A549 (cell line): ENCODE data around the gene MLH3. TPM values are rescaled to one million over a fixed set of nuclear protein-coding genes. Genes with fewer than 3 reads are reported as not detected.

Source experiments
- ATAC-seq, 2 experiments: fragments of 200-7000 bp in 1 of 2; fragments of >200 bp in 1 of 2; cut with Nextera tagmentation in 1 of 2; cut with Tn5 transposase in 1 of 2; 3 replicates each; pipeline versions ENCODE4 v1.8.0 to v1.9.1; 2018 to 2020; ENCODE audit warnings: mild to moderate bottlenecking in 1 of 2, moderate library complexity in 1 of 2
- CTCF ChIA-PET: fragments of 300-600 bp; sonication (Branson Sonifier 250); formaldehyde crosslinking; extraction: SDS; loops from one replicate; lab custom pipeline; 2021; ENCODE audit warnings: antibody characterized with exemption, inconsistent platforms; lab: Yijun Ruan, JAX
- POLR2A ChIA-PET: fragments of 350-600 bp; formaldehyde crosslinking; extraction: SDS; loops from one replicate; lab custom pipeline; 2021; ENCODE audit warnings: antibody characterized with exemption, inconsistent platforms; lab: Yijun Ruan, JAX
- DNase-seq, 2 experiments: peaks; one replicate each; pipeline versions ENCODE4 v3.0.0 to v3.0.0-alpha.2; 2011 to 2016; ENCODE audit warnings: low read depth in 1 of 2, low spot score in 1 of 2
- FAIRE-seq: peaks from 2 replicates; lab custom pipeline; 2011; peaks lifted over from hg19 to GRCh38; lab: Jason Lieb, UNC
- H3K27ac ChIP-seq, 2 experiments: fragments of >200 bp; sonication (Bioruptor Twin); formaldehyde crosslinking; 3 replicates each; pipeline ENCODE4 v1.5.1; 2016 to 2017
- H3K4me1 ChIP-seq: fragments of >200 bp; sonication (Bioruptor Twin); formaldehyde crosslinking; 3 replicates; pipeline ENCODE4 v1.6.1; 2016
- H3K4me2 ChIP-seq: fragments of >200 bp; sonication (Bioruptor Twin); formaldehyde crosslinking; 3 replicates; pipeline ENCODE4 v1.6.1; 2016
- H3K4me3 ChIP-seq: fragments of >200 bp; sonication (Bioruptor Twin); formaldehyde crosslinking; 3 replicates; pipeline ENCODE4 v1.5.1; 2016
- H3K9me3 ChIP-seq: fragments of >200 bp; sonication (Bioruptor Twin); formaldehyde crosslinking; 3 replicates; pipeline ENCODE4 v1.6.1; 2016
- BHLHE40 ChIP-seq: IDR thresholded peaks from 2 replicates; pipeline ENCODE4 v1.6.1; 2012; ENCODE audit warnings: low read depth, low read length, inconsistent platforms
- CBX2 ChIP-seq: fragments of 200-600 bp; sonication (generic); IDR thresholded peaks from 2 replicates; pipeline ENCODE4 v1.6.1; 2016; ENCODE audit warnings: low read depth, mild to moderate bottlenecking, borderline replicate concordance
- CHD2 ChIP-seq: fragments of 150-350 bp; IDR thresholded peaks from 2 replicates; pipeline ENCODE4 v1.6.1; 2014; ENCODE audit warnings: low read length; ENCODE audit not compliant: partially characterized antibody
- EHF ChIP-seq: fragments of 250-450 bp; sonication (Bioruptor Pico); IDR thresholded peaks from 2 replicates; pipeline ENCODE4 v1.5.0; 2020; ENCODE audit warnings: mild to moderate bottlenecking
- ELK1 ChIP-seq: fragments of 150-350 bp; IDR thresholded peaks from 2 replicates; pipeline ENCODE4 v1.6.1; 2014; ENCODE audit warnings: low read depth, mild to moderate bottlenecking, low read length
- EP300 ChIP-seq, 2 experiments: fragments of >200 bp; sonication (Bioruptor Twin); formaldehyde crosslinking; IDR thresholded peaks; 2 replicates in 1 of 2; 3 replicates in 1 of 2; pipeline ENCODE4 v1.6.1; 2016 to 2017
- ESRRA ChIP-seq: fragments of 150-350 bp; IDR thresholded peaks from 2 replicates; pipeline ENCODE4 v1.6.1; 2014; ENCODE audit warnings: mild to moderate bottlenecking, low read length, borderline replicate concordance
- FOSB ChIP-seq: fragments of 250-450 bp; sonication (Bioruptor Pico); IDR thresholded peaks from 2 replicates; pipeline ENCODE4 v1.5.0; 2020; ENCODE audit warnings: mild to moderate bottlenecking, moderate library complexity
- FOXS1 ChIP-seq: fragments of 250-450 bp; sonication (Bioruptor Pico); IDR thresholded peaks from 2 replicates; pipeline ENCODE4 v1.5.0; 2020; ENCODE audit warnings: mild to moderate bottlenecking, moderate library complexity
- GATA3 ChIP-seq: IDR thresholded peaks from 2 replicates; pipeline ENCODE4 v1.6.1; 2012; ENCODE audit warnings: borderline replicate concordance
- HOXB13 ChIP-seq: fragments of 250-450 bp; sonication (Bioruptor Pico); IDR thresholded peaks from 2 replicates; pipeline ENCODE4 v1.5.0; 2020; ENCODE audit warnings: low read depth, mild to moderate bottlenecking, moderate library complexity
- JUNB ChIP-seq: fragments of >200 bp; sonication (Bioruptor Twin); formaldehyde crosslinking; IDR thresholded peaks from 2 replicates; pipeline ENCODE4 v1.6.1; 2016
- MAZ ChIP-seq: fragments of 150-350 bp; IDR thresholded peaks from 2 replicates; pipeline ENCODE4 v1.6.1; 2014; ENCODE audit warnings: antibody characterized with exemption, low read depth, low read length, borderline replicate concordance
- MYC ChIP-seq: IDR thresholded peaks from 2 replicates; pipeline ENCODE4 v1.6.1; 2012; ENCODE audit warnings: mild to moderate bottlenecking, inconsistent platforms, low read length, improper control_type of control experiment, borderline replicate concordance
- NFE2L2 ChIP-seq: fragments of 150-350 bp; conservative IDR thresholded peaks from 2 replicates; pipeline ENCODE4 v1.6.1; 2014; ENCODE audit warnings: low read length
- RARB ChIP-seq: fragments of 250-450 bp; sonication (Bioruptor Pico); IDR thresholded peaks from 2 replicates; pipeline ENCODE4 v1.8.0; 2021; ENCODE audit warnings: mild to moderate bottlenecking, moderate library complexity
- RCOR1 ChIP-seq: fragments of 150-350 bp; IDR thresholded peaks from 2 replicates; pipeline ENCODE4 v1.6.1; 2014; ENCODE audit warnings: antibody characterized with exemption, low read length, low read depth
- RNF2 ChIP-seq: fragments of 200-600 bp; sonication (generic); IDR thresholded peaks from 2 replicates; pipeline ENCODE4 v1.6.1; 2016; ENCODE audit warnings: low read depth, mild to moderate bottlenecking, antibody characterized with exemption, moderate library complexity, borderline replicate concordance
- TP53 ChIP-seq: fragments of 250-450 bp; sonication (Bioruptor Pico); IDR thresholded peaks from 2 replicates; pipeline ENCODE4 v1.5.0; 2021; ENCODE audit warnings: mild to moderate bottlenecking, moderate library complexity
- WGBS: methylation state at CpG from one replicate; pipeline ENCODE4 v1.1.6; 2017; ENCODE audit errors: missing lambda C conversion rate; 5-methylcytosine and 5-hydroxymethylcytosine counted together
- polyA plus RNA-seq, 4 experiments: library from polyadenylated mRNA; depleted of rRNA in 3 of 4; stranded (reverse); fragments of >200 nt; fragmentation: RNase III in 1 of 4; extraction: RNeasy Plus Mini Kit Qiagen cat#74134 plus additional on column Dnase treatment in 1 of 4; gene quantifications; 2 replicates in 3 of 4; 3 replicates in 1 of 4; pipeline ENCODE4 v1.2.3, GENCODE V29; 2011 to 2017
- TF ChIP-seq, protein P1 (sequence below): IDR thresholded peaks from 2 replicates; pipeline ENCODE4 v1.6.1; 2012
- TF ChIP-seq, protein P2 (sequence below): fragments of 250-450 bp; sonication (Bioruptor Pico); IDR thresholded peaks from 2 replicates; pipeline ENCODE4 v1.5.0; 2021; ENCODE audit warnings: mild to moderate bottlenecking, moderate library complexity, borderline replicate concordance

MLH3 gene
- polyA plus RNA-seq, 2 of the 4 experiments (the other 2 are of a cell fraction) = 15.2 to 32.3 TPM

DNA sequence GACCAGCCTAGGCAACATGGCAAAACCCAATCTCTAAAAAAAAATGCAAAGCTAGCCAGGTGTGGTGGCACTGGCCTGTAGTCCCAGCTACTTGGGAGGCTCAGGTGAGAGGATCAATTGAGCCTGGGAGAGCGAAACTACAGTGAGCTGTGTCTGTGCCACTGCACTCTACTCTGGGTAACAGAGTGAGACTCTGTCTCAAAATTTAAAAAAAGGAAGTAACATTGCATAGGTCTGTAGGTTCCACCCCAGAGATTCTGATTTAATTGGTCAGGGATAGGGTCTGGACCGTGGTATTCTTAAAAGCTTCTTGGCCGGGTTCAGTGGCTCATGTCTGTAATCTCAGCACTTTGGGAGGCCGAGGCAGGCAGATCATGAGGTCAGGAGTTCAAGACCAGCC lies 44.4 kb upstream of the MLH3 start:
- TF ChIP-seq HOXB13 (no peak), MAZ (no peak), BHLHE40 (no peak), TP53 (no peak), ELK1 (no peak), NFE2L2 (no peak), RARB (no peak), EP300 (IDR thresholded peaks at IDR 0.05) (no peak), RNF2 (no peak), CBX2 (no peak), GATA3 (no peak), EHF (no peak)
- TF ChIP-seq, protein P1, sequence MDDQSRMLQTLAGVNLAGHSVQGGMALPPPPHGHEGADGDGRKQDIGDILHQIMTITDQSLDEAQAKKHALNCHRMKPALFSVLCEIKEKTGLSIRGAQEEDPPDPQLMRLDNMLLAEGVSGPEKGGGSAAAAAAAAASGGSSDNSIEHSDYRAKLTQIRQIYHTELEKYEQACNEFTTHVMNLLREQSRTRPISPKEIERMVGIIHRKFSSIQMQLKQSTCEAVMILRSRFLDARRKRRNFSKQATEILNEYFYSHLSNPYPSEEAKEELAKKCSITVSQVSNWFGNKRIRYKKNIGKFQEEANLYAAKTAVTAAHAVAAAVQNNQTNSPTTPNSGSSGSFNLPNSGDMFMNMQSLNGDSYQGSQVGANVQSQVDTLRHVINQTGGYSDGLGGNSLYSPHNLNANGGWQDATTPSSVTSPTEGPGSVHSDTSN = no peak
- TF ChIP-seq, all 56 proteins: peak for 0
- POLR2A ChIA-PET = no interaction called here
- no peaks in the 10 kb centered on the region for H3K9me3 ChIP-seq
- DNase-seq = no peak
- no peak overlapping the region for H3K4me3 ChIP-seq
- WGBS = 79% methylated on average over 4 of the region's 4 CpGs
- no peak overlapping the region for H3K27ac ChIP-seq
- CTCF ChIA-PET = interaction anchor here (0.6 to 1.6 kb wide), 4 partner anchors 9 to 234 kb away, joined by 3 to 4 read pairs (median 3); no protein-coding TSS in a partner anchor
- no peak for FAIRE-seq
- no peak for ATAC-seq
- H3K4me2 ChIP-seq = no peak overlapping the region
- no peaks in the 10 kb centered on the region for H3K4me1 ChIP-seq

GRCh38 chr14:75094896-75095295 lies 43.6 kb upstream of the MLH3 start:
- no peak overlapping the region for H3K4me3 ChIP-seq
- no peak overlapping the region for H3K4me2 ChIP-seq
- ATAC-seq (no peak), DNase-seq (no peak), FAIRE-seq (no peak)
- TF ChIP-seq FOSB (CRISPR knock-in tag) (no peak), HOXB13 (no peak), CBX2 (no peak), RCOR1 (no peak), MYC (no peak), JUNB (no peak), ESRRA (no peak), FOXS1 (CRISPR knock-in tag) (no peak), CHD2 (no peak)
- TF ChIP-seq, protein P1 = no peak
- TF ChIP-seq, protein P2, sequence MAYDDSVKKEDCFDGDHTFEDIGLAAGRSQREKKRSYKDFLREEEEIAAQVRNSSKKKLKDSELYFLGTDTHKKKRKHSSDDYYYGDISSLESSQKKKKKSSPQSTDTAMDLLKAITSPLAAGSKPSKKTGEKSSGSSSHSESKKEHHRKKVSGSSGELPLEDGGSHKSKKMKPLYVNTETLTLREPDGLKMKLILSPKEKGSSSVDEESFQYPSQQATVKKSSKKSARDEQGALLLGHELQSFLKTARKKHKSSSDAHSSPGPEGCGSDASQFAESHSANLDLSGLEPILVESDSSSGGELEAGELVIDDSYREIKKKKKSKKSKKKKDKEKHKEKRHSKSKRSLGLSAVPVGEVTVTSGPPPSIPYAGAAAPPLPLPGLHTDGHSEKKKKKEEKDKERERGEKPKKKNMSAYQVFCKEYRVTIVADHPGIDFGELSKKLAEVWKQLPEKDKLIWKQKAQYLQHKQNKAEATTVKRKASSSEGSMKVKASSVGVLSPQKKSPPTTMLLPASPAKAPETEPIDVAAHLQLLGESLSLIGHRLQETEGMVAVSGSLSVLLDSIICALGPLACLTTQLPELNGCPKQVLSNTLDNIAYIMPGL (CRISPR knock-in tag) = no peak
- no peaks in the 10 kb centered on the region for H3K4me1 ChIP-seq
- H3K9me3 ChIP-seq = no peaks in the 10 kb centered on the region
- POLR2A ChIA-PET = no interaction called here
- H3K27ac ChIP-seq = no peak overlapping the region
- CTCF ChIA-PET = interaction anchor here (1.0 to 1.6 kb wide), 2 partner anchors 10 to 147 kb away, joined by 3 to 4 read pairs; no protein-coding TSS in a partner anchor
- WGBS = 85% methylated on average over 3 of the region's 3 CpGs
